GM18505 (cell line): ENCODE results near the gene GRID1.

Source experiments
- ATAC-seq: cut with Tn5 transposase; IDR thresholded peaks from one replicate; pipeline ENCODE4 v1.9.1; 2021; ENCODE audit not compliant: unreplicated experiment
- POLR2A ChIP-seq: IDR thresholded peaks from 4 replicates; pipeline ENCODE4 v1.6.1; 2011; ENCODE audit warnings: borderline replicate concordance; ENCODE audit not compliant: insufficient read depth, insufficient read length; ENCODE audit errors: extremely low read depth

GRID1 gene

GRCh38 chr10:86286236-86287109, 80.1 kb downstream of the GRID1 start:
- TF ChIP-seq POLR2A = no peak

GRCh38 chr10:86285136-86285790, 81.3 kb downstream of the GRID1 start:
- TF ChIP-seq POLR2A = no peak
- ATAC-seq = no peak

More at GRCh38 chr10:86286236-86287109, 80.1 kb downstream of the GRID1 start:
- ATAC-seq = no peak

DNA sequence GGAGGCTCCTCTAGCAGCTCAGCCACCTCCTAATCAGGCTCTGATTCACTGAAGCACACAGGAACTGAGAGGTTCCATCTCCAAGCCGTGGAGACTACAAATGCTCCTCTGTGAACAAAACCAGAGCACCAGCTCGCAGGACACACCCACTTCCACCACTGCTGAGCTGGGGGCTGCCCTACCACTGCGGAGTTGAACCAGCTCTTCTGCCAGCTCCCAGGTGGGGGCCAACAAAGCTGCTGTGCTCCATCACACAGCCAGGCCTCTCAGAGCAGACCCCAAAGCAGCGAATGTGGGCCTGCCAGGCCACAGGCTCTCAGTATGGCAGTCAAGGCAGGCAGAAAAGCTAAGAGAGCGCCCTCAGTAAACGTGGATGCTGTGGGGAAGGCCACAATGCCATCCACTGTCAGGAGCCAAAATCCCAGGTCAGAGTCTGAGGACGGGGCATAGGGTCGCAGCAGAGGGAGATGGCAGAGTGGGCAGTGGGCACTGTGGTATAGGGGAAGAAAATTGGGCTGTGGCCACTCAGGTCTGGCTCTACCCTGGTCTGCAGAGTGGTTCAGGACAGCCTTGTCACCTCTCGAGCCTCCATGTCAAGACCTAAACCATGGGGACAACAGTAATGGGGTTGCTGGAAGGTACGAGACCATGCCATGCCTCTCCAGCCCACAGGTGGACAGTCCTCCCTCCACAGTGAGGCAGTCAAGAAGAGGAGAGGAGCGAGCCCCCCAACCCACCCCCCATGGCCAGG, 82.1 kb downstream of the GRID1 start:
- no peak for ATAC-seq
- no peak for TF ChIP-seq POLR2A

DNA sequence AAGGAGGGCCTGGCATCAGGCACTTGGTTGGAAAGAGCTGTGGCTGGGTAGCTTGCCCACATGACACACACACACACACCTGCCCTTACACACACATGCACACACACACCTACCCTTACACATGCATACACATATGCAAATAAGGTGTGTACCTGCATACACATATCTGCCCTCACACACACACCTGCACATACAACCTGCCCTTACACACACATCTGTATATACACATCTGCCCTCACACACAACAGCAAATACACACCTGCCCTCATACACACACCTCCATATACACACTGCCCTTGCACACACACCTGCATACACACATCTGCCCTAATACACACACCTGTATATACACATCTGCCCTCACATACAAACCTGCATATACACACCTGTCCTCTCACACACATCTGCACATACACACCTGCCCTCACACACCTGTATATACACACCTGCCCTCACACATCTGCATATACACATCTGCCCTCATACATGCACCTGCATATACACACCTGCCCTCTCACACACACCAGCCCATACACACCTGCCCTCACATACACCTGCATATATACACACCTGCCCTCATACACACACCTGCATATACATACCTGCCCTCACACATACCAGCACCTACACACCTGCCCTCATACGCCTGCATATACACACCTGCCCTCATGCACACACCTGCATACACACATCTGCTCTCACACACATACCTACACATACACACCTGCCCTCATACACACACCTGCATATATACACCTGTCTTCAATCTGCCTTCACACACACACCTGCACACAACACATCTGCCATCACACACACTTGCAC, 82.9 kb downstream of the GRID1 start:
- ATAC-seq = no peak
- no peak for TF ChIP-seq POLR2A

DNA sequence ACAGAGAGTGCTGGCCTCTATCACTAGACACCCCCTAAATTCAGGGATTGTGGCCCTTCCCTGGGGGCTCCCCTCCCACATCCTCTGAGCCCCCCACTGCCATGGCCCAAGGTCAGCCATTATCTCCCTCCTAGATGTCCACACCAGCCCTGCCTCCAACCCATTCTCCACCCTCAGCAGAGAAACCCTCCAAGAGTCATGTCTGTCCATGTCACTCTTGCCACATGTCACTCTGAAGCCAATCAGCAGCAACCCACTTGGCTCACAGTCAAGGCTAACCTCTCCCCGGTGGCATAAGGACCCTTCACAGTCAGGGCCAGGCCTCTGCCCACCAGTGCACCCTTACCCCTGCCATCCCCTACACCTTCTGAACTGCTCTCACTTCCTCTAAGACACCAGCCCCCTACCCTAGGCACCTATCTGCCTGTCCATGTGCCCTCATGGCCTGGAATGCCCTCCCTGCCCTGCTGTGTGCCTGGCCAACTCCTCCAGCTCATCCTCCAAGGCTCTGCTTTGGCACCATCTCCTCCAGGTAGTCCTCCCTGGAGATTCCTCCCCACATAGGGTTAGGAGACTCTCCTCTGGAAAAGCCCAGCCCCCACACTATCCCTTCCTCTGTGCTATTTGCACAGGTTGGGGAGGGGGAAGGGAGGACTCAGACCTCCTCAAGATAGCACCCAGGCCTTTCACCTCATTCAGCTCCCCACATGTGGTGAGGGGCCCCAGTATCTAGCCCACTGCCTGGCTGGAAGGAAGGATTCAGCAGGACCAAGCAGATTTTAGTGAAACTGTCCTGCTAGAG, 83.7 kb downstream of the GRID1 start:
- no peak for ATAC-seq
- no peak for TF ChIP-seq POLR2A

- no peak for TF ChIP-seq POLR2A
- ATAC-seq = no peak
Observed at GRCh38 chr10:86281396-86281795, 85.2 kb downstream of the GRID1 start.

DNA sequence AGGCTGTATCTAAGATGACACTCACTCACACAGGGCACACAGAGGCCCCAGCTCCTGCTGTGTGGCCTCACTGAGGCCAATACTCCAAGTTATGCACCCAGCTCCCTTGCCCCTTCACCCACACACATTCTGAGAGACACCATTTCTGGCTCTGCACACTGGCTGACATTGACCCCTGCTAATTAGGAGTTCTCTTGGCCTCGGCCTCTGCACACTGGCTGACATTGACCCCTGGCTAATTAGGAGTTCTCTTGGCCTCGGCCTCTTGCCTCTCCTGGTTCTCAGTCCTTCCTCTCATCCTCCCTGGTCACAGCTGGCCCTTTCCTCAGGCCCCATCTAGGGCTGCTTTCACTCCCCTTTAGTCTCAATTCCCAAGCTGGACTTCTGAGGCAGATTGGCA, 97.3 kb downstream of the GRID1 start:
- no peak for TF ChIP-seq POLR2A
- no peak for ATAC-seq

DNA sequence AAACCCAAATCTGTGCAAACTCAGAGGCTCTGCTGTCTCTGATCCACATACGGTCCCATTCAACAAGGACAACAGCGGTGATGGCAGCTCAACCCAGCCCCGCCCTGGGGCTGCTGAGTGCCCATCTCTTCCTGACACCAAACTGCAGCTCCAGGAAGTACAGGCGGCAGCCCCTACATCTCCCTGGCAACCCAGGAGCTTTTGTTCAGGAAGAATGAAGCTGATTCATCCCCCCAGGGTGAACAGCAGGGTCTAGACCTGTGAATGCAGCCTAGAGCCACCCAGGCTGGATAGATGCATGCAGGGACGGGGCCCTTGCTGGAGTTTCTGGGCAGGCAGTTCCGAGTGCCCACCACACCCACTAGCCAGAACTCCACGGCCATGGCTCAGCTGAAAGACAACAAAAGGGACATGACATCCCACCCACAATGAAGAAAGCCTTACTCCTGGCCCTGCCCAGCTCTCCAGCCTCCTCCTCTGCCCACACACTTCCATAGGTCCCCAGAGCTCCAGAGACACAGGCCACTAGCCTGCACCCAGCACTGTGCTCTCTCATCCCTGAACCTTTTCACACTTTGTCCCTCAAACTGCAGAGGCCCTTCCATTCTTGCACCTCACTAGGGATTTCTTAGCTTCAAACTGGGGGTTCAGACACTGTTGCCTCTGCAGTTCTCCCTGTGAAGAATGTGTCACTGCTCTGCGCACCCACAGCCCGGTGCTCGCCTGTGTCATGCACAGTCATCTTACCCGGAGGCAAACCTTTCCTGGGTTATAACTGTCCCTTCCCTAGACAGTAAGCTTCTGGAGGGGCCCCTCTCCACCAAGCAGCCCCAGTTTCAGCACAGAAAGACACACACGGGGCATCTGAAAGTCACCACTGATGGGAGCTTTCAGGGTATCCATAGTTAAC, 99.1 kb downstream of the GRID1 start:
- ATAC-seq = no peak
- no peak for TF ChIP-seq POLR2A

GRCh38 chr10:86266446-86267242, 100.0 kb downstream of the GRID1 start:
- no peak for TF ChIP-seq POLR2A
- no peak for ATAC-seq

DNA sequence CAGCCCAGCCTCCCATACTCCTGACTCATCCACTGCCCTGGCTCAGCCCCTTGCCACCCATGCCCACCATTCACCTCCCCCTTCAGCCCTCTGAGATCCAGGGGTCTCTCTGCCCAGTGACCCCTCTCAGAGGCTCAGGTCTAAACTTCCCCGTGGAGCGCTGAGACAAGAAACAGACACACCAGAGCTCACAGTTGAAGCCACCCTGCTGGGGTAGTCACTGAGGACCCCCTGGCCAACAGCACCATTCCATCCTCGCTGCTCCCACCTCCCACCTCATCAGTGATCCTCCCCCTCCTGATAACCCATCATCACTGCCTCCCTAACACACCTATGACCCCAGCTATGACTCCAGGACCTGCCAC, 100.7 kb downstream of the GRID1 start:
- TF ChIP-seq POLR2A = no peak

More for the DNA sequence above, 100.7 kb downstream of the GRID1 start:
- ATAC-seq = no peak
